GM12873 (cell line): ENCODE data around the gene ERCC5.

ENCODE experiments used
- CTCF ChIP-seq: IDR thresholded peaks from 2 replicates; pipeline ENCODE4 v1.5.1; 2012; ENCODE audit warnings: low read depth, mild to moderate bottlenecking, moderate library complexity, low read length, control low read depth; ENCODE audit not compliant: insufficient read depth; ENCODE audit errors: missing control alignments

ERCC5 gene

GRCh38 chr13:102907016-102907756 lies 61.4 kb downstream of the ERCC5 start:
- no peak for TF ChIP-seq CTCF

DNA sequence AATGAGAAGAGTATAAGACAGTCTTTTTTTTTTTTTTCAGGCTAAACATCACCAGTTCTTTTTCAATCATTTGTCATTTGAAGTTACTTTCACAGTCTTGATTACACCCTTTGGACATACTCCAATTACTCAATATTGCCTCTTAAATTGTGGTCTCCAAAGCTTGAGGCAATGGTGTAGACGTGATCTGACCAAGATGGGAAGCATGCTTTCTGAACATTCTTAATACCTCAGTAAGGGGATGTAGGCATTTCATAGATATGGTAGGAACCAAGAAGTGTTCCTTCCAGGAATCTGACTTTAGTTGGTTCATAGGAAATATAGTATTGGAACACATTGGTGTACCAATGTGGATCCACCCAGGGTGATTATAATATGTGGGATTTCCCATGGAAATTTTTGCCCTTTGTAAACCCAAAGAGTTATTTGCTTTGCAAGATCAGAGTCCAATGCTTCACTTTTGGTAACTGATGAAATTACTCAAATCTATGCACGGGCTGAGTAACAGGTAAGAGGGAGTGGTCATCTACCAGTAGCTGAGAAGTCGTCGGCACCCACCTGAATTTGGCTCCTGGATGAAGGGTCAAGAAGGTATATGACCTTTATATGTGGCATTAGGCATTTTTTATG lies 62.2 kb downstream of the ERCC5 start:
- no peak for TF ChIP-seq CTCF

DNA sequence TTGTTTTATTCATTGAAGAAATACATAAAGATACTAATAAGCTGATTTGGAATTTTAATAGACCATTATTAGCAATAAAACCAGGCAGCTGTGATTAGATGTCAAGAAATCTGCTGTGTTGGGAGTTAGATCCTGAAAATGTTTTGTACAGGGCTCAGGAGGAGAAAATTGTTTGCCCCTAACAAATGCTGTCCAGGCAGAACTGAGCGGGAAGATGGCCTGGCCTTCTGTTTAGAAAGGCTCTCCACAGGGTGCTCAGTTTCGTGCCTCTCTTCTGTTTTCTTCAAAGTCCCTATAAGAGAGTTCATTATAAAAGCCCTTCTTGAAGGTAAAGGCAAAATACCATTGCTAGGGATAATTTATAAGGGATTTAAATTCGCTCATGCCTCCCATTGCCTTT lies 64.1 kb downstream of the ERCC5 start:
- TF ChIP-seq CTCF, result no peak

DNA sequence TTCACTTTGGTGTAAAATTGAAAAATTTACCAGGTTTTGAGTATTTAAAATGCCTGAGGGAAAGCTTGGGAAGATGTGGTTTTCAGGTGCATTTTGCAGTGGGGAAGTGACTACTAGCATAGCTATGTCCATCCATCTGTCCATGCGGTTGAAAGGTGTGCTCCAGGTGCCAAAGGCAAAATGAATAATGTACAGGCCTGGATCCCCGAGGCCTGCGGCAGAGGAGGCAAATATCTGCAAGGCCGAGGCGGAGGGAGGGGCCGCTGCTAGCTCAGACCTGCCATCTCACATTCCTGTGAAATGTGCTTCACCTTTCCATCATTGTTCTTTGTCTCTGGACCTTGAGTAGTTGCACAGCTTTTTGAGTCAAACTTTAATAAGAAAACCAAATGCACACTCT lies 65.5 kb downstream of the ERCC5 start:
- TF ChIP-seq CTCF, result no peak

DNA sequence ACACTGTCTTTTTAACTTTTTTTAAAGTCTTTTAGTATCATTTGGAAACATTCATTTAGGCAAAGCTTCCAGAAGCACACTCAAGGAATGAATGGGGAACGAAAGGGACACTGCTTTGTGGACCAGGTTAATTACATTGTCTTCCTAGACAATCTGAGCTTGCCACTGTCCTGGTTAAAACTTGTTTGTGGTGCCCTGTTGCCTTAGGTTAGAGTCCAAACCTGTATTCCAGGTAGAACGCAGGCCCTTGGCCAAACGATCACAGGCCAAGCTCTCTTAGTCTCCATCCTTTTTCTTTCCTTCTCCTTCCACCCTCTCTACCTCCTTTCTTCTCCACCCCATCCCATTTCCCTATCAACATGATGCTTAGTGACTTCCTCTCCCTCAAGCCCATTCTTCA lies 66.8 kb downstream of the ERCC5 start:
- TF ChIP-seq CTCF, result no peak

DNA sequence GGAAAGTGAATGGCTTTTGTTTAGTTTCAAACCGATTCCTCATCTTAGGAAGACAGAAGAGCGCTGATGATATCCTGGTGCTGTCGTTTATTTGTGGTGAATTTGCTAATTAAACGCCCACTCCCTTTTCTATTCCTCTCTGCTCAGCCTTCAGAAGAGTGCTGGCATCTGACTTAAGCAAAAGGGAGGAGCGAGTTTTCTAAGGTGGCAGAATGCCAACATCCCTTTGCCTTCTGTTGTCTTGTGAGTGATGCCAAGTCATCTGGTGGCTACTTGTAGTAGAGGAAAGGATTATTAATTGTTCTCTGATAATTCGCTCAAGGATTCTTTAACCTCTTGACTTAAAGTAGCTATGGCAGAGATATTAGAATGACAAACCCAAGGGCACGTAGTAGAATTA lies 68.1 kb downstream of the ERCC5 start:
- TF ChIP-seq CTCF, result no peak

GRCh38 chr13:102914339-102914930 lies 68.6 kb downstream of the ERCC5 start:
- TF ChIP-seq CTCF, result no peak
